C1 segment of cervical spinal cord (tissue), 14 donors: ENCODE data around the gene ZNF577.
"Not testable (repeated sequence)": the region's sequence is repeated elsewhere in the genome, so short reads cannot be mapped to it uniquely, and the experiment has no call there.

Experiments used
- DNase-seq, 14 donors: peaks; one replicate each; lab custom pipeline; 2025; lab: John Stamatoyannopoulos, UW

ZNF577 gene

DNA sequence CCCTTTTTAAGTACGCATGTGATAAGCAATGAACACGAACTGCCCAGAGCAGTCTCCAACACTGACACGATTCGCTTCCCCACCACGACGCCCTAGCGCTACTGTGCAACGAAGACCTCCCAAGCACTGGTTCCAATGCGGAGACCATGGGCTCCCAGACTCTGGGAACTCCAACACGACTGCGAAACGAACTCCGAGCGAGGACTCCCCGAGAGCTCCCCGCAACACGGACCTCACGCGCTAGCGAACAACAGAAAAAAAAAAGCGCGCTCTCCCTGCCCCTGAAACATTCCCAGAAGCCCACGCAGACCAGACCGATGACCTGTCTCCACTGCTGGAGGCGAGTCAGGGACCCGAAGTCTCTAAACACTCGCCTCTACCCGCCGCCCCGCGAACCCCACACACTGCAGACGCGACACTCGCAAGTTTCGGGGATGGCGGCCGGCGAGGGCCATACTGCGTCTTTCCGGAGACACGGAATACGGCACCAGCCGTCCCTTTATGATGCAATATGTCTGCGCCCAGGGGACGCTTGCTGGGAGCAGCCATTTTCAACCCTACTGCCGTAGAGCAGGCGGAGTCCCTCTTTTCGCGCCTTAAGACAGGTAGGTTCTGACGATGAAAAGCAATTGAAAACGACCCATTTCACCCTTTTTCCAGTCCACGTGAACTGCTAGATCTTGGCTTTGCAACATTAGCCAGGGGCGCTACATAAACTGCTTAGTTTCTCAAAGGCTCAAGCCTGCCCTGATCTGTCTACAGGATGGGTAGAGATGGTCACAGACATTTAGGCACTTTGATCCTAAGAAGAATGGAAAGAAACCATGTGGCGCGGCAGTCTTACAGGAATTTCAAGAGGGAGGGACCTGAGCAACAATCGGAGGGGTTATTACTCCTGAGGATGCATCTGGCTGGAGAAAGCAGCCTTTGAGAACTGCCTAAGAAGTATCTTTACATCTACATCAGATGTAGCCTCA lies at the start of gene ZNF577:
ZNF577 (minus strand) TSS at position 430 of the 977 bp plus-strand sequence. CDS start 7,569 bp downstream, outside the sequence.
- peak in 13 of 14 donors; percentile 13 to 86 (median 76) for DNase-seq

DNA sequence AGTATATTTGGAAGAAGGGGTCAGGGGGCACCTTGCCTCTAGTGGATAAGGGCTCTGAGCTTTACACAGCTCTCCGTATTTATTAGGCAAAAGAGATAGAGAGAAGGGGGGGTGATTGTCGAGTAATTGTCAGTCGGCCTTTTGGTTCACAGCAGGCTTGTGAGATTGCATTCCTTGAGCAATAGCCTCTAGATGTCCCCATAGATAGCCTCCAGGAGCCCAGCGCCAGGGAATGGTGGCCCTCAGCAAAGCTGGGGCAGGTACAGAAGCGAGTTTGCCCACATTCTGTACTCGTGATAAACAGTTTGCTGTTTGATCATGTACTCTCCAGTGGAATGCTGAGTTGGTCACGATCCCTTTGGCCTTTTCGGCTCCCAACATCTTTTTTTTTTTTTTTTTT lies 44.2 kb upstream of the ZNF577 start:
- DNase-seq: no peak

DNA sequence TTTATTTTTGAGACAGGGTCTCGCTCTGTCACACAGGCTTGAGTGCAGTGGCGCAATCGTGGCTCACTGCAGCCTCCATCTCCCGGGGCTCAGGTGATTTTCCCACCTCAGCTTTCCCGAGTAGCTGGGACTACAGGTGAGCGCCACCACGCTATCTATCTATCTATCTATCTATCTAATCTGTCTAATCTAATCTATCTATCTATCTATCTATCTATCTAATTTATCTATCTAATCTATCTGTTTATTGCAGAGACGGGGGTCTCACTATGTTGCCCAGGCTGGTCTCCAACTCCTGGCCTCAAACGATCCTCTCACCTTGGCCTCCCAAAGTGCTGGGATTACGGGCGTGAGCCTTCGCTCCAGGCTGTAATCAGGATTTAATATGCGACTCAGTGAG lies 40.1 kb upstream of the ZNF577 start:
- DNase-seq: no peak

DNA sequence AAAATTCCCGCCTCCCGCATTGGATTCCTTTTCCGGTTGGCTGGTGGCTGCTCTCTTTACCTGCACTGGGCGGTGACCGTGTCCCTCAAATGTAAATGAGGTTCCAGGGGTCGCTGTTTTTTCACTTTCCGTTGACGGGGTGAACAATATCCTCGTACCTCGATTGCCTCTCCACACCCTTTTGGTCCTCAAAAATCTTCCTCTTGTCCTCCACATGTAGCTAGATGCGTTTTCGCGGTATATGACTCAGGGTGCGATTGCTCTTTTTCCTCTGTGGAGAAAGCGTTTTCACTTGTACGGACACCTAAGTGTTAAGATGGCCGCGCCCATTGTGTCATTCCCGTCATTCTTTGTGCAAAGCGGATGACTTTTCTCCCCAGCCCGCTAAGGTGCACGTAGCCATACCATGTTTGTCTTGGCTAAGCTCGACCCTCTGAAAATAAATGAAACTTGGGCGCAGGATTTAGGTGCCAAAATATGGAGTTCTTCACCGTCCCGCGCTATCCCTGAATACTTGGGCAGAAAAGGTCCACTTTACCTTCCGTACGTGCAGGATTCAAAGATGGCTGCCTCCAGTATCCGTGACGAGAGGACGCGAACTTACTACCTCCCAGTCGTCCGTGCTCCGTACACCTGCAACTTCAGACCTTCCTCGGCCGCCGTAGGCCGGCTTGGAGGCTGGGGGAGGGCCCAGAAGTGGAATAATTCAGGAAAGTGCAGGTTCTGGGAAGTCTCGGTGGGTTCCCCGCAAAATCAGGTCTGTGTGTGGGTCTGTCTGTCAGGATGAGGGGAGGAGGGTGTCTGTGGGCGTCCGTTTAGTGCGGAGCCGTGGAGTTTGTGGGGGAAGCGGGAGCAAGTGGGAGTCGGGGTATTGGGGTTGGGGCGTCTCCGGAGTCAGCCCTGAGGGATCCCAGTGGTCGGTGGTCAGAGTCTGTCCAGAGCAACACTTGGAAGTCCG lies 39.3 kb upstream of the ZNF577 start, which contains the start of gene ZNF613:
ZNF613 (plus strand) TSS at position 689 of the 958 bp plus-strand sequence. CDS start 8,749 bp downstream, outside the sequence.
- DNase-seq: peak; percentile 39 to 98 (median 94)

DNA sequence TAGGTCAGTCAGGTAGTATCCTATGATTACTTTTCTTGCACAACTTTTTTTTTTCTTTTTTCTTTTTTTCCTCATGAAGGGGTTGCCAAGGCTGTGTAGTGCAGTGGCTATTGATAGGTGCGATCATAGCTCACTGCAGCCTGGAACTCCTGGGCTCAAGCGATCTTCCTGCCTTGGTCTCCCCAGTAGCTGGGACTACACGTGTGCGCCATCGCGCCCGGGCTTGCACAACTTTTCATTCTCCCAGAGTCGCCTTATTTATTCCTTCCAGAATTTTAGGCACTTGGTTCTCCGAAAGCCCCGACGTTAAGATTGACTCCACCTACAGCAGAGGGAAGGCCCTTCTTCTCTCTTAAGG lies 38.7 kb upstream of the ZNF577 start:
- DNase-seq: no peak

DNA sequence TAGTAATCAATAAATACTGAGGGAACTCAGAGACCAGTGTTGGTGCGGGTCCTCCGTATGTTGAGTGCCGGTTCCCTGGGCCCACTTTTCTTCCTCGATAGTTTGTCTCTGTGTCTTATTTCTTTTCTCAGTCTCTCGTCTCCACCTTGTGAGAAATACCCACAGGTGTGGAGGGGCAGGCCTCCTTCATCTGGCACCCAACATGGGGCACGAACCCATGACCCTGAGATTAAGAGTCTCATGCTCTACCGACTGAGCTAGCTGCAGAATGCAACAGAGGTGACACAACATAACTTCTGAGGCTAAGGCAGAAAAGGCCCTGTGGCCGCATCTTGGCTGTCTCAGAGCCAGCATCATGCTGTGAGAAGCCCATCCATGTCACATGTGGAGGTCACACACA lies 34.2 kb upstream of the ZNF577 start:
- no peak for DNase-seq

DNA sequence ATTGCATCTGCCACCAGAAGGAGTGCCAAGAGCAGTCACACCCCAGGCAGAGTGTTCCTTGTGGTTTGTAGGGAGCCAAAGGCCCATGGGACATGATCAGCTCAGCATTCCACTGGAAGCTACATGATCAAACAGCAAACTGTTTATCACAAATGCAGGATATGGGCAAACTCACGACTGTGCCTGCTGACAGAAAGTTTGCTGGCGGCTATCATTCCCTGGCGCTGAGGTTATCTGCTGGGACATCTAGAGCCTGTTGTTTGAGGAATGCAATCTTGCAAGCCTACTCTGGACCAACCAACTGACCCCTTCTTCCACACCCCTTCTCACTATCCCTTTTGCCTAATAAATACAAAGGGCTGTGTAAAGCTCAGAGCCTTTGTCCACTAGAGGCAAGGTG lies 31.9 kb upstream of the ZNF577 start:
- no peak for DNase-seq

DNA sequence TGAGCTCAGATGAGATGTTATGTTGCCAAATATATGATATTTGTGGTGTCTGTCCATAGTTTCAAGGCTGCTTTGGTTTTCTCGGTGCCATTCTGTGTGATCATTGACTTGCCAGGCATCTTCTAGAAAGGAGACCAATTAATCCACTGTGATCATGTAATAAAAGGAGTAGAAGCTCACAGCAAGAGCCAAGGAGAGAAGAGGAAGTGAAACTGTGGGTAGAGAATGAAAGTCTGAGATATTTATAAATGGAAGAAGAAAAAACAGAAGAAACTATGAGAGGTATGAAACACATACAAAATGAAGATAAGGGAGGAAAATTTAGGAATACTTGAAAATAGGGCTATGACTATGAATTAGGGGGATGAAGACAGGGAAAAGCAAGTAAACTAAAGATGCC lies 28.4 kb upstream of the ZNF577 start:
- no peak for DNase-seq

DNA sequence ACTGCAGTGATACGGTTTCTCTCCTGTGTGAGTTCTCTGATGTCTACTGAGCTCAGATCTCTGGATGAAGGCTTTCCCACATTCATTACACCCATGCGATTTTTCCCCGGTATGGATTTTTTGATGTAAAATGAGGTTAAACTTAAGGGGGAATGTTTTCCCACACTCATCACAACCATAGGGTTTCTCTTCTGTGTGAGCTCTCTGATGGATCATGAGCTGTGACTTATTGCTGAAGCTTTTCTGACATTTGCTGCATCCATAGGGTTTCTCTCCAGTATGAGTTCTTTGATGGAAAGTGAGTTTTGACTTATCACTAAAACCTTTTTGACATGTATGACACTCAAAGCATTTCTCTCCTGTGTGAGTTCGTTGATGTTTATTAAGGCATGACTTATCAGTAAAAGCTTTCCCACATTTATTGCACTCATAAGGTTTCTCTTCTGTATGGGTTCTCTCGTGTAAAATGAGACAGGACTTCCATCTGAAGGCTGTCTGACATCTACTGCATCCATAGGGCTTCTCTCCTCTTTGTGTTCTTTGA lies 27.6 kb upstream of the ZNF577 start:
- no peak for DNase-seq

DNA sequence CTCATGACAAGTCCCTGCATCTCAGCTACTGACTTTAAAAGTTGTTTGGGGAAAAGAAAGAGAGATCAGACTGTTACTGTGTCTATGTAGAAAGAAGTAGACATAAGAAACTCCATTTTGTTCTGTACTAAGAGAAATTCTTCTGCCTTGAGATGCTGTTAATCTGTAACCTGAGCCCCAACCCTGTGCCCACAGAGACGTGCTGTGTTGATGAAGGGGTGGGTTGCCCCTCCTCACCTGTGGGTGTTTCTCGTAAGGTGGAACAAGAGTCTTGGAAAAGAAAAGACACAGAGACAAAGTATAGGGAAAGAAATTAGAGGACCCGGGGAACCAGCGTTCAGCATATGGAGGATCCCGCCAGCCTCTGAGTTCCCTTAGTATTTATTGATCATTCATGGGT lies 20.2 kb upstream of the ZNF577 start:
- not testable (repeated sequence) for DNase-seq

DNA sequence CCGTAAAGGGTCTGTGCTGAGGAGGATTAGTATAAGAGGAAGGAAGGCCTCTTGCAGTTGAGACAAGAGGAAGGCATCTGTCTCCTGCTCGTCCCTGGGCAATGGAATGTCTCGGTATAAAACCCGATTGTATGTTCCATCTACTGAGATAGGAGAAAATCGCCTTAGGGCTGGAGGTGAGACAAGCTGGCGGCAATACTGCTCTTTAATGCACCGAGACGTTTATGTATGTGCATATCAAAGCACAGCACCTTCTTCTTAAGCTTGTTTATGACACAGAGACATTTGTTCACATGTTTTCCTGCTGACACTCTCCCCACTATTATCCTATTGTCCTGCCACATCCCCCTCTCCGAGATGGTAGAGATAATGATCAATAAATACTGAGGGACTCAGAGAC lies 18.4 kb upstream of the ZNF577 start:
- not testable (repeated sequence) for DNase-seq

DNA sequence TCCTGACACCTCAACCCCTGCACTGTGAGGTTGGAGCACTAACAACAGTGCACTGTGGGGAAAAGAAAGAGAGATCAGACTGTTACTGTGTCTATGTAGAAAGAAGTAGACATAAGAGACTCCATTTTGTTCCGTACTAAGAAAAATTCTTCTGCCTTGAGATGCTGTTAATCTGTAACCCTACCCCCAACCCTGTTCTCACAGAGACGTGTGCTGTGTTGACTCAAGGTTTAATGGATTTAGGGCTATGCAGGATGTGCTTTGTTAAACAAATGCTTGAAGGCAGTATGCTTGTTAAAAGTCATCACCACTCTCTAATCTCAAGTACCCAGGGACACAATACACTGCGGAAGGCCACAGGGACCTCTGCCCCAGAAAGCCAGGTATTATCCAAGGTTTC lies 17.9 kb upstream of the ZNF577 start:
- not testable (repeated sequence) for DNase-seq

DNA sequence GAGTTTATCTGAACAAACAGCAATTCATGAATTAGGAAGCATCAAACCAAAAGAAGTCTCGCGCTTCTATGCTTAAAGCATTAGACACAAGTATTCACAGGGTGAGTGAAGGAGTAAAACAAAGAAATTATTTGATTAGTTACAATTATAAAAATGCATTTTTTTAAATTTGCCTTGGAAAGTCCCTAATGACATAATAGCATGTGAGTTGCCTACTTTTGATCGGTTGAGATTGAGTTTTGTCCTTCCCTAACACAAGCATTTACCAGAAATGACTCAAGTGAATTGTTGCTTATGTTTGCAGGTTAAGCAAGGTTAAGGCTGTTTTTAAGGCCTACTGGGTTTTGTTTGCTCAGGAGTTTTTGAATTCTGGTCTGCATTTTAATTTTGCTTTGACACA lies 17.5 kb upstream of the ZNF577 start:
- no peak for DNase-seq

DNA sequence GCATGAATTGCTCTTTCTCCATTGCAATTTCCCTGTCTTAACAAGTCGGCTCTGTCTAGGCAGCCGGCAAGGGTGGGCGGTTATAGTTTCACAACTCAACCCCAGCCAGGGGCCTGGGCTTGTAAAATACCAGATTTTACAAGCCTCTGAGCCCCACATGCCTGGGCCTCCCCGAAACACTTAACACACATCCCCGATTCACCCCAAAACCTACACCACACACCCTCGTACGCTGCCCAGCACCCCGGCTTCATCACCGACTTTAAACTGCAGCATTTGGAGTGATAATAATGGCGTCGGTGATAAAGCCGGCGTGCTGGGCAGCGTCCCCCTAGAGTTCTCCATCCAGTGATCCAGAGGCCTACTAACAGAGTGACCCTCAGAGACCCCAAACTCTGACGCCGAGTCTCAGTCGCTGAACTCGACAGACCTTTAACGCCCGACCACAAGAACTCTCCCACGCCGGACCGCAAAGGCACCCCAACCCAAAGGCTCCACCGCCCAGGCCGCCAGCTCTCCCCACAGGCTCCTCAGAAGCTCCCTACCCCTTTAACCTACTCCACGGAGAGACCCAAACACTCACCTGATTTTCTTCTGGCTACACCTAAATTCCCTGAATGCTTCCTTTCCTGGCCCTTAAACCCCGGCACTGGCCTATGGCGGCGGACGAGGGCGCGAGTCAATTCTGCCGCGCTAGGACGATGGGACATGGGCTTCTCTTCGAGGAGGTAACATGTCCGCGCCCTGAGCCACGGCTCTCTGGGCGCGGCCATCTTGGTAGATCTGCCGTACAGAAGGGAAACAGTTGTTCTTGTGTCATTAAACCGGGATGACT lies 16.8 kb upstream of the ZNF577 start, which contains the start of gene ZNF649:
ZNF649 (minus strand) TSS at position 687 of the 835 bp plus-strand sequence. CDS start 4,910 bp downstream, outside the sequence.
- peak; percentile 2 to 81 (median 68) for DNase-seq

DNA sequence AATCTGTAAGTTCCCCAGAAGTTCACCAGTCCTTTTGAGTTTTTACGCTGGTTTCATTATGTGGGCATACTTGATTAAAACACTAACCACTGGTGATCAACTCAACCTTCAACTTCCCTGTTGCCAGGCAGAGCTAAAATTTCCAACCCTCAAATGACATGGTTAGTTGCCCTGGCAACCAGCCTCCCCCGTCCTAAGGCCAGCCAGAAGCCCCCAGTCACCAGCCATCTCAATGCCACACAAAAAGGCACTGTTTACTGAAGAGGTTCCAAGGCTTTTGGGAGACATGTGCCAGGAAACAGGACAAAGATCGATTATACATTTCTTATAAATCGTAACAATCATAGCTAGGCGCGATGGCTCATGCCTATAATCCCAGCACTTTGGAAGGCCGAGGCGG lies 15.4 kb upstream of the ZNF577 start:
- DNase-seq: peak in 7 of 14 donors; percentile 2 to 36 (median 6)

DNA sequence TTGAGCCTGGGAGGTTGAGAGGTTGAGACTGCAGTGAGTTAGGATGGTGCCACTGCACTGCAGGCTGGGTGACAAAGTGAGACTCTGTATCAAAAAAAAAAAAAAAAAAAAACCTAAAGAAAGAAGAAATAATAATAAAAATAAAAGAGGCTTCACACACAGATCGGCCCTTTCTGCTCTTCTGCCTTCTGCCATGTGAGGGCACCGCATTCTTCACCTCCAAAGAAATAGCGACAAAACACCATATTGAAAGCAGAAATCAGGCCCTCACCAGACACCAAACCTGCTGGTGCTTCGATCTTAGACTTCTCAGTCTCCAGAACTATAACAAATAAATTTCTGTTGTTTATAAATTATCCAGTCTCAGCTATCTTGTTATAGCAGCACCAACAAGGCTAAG lies 14.1 kb upstream of the ZNF577 start:
- DNase-seq: no peak

DNA sequence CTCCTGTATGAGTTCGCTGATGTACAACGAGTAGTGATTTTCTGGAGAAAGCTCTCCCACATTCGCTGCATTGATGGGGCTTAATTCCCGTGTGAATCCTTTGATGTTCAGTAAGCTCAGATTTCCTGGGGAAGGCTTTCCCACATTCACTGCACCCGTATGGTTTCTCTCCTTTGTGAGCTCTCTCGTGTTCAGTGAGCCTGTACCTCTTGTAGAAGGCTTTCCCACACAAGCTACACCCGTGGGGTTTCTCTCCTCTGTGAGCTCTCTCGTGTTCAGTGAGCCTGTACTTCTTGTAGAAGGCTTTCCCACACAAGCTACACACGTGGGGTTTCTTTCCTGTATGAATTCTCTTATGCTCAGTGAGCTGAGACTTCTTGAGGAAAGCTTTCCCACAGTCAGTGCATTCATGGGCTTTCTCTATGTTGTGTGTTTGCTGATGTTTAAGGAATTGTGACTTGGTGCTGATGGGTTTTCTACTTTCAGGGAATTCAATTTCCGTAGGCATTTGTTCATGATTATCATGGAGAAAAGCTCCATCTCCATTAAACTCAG lies 3.5 kb upstream of the ZNF577 start:
- no peak for DNase-seq

DNA sequence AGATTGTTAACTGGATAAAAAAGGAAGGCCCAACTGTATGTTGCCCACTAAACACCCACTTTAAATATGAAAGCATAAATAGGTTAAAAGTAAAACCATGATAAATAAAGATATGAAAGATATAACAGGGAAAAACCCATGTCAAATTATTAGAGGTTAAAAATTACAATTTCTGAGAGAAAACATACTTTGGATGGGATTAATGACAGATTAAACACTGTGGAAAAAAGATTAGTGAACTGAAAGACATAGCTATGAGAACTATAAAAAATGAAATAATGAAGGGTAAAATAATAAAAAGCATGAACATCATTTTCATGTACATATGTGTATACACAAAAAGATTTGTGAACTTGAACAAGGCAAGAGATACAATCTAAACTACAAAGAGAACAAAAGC lies 2.2 kb upstream of the ZNF577 start:
- no peak for DNase-seq

DNA sequence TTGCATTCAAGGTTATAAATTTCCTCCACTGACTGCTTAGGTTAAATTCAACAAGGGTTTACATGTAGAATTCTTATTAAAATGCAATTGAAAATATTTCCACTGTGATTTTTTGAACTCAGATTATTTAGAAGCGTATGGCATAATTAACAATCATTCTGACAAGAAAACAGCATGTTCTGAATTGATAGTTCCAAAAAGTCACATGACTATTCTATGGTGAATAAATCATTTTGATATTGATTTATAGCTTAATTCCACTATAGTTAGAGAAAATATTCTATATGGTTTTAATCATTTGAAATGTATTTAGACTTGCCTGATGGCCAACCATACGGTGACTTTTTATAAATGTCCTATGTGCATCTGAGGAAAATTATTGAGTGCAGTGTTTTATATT lies 3.0 kb downstream of the ZNF577 start:
- no peak for DNase-seq

DNA sequence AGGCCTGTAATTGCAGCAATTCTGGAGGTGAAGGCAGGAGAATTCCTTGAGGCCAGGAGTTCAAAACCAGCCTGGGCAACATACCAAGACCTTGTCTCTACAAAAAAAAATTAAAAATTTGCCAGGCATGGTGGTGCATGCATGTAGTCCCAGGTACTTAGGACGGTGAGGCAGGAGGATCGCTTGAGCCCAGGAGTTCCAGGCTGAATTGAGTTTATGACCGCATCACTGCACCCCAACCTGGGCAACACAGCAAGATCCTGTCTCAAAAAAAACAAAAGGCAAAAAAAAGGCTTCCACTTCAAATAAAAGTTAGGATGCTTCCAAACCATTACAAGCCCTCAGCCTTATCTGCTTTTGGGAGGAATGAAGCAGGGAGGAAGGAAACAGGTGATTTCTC lies 5.2 kb downstream of the ZNF577 start:
- DNase-seq: no peak
